GM23338 (cell line): ENCODE data around the gene AOAH. TPM values are rescaled to one million over a fixed set of nuclear protein-coding genes. Genes with fewer than 3 reads are reported as not detected.

Source experiments
- ATAC-seq: fragments of 200-7000 bp; cut with Tn5 transposase; 3 replicates; pipeline ENCODE4 v1.9.1; 2020
- DNase-seq: peaks from one replicate; pipeline ENCODE4 v3.0.0-alpha.2; 2015; ENCODE audit warnings: low spot score
- H2AFZ ChIP-seq: fragments of 200-600 bp; sonication (generic); 2 replicates; pipeline ENCODE4 v1.8.0; 2016; ENCODE audit warnings: antibody characterized with exemption, mild to moderate bottlenecking, moderate library complexity
- H3F3A ChIP-seq: fragments of 200-600 bp; sonication (generic); replicated peaks from 2 replicates; pipeline ENCODE4 v1.8.0; 2017; ENCODE audit warnings: antibody characterized with exemption, mixed run types, low read depth
- H3K27ac ChIP-seq: fragments of 200-600 bp; sonication (generic); 2 replicates; pipeline ENCODE4 v1.6.1; 2016; ENCODE audit warnings: low read depth
- H3K27me3 ChIP-seq: fragments of 200-600 bp; sonication (generic); 2 replicates; pipeline ENCODE4 v1.8.0; 2016; ENCODE audit warnings: mild to moderate bottlenecking, mixed run types, moderate library complexity; ENCODE audit not compliant: insufficient read depth
- H3K36me3 ChIP-seq: fragments of 200-600 bp; sonication (generic); 2 replicates; pipeline ENCODE4 v1.8.0; 2016; ENCODE audit warnings: mild to moderate bottlenecking; ENCODE audit not compliant: insufficient read depth
- H3K4me1 ChIP-seq: fragments of 200-600 bp; sonication (generic); 2 replicates; pipeline ENCODE4 v1.8.0; 2016; ENCODE audit warnings: mild to moderate bottlenecking, moderate library complexity; ENCODE audit not compliant: insufficient read depth
- H3K4me2 ChIP-seq: fragments of 200-600 bp; sonication (generic); 2 replicates; pipeline ENCODE4 v1.7.1; 2017; ENCODE audit warnings: mixed run types
- H3K4me3 ChIP-seq: fragments of 200-600 bp; sonication (generic); 2 replicates; pipeline ENCODE4 v1.6.1; 2016; ENCODE audit warnings: mixed run types
- H3K79me2 ChIP-seq: fragments of 200-600 bp; sonication (generic); replicated peaks from 2 replicates; pipeline ENCODE4 v1.8.0; 2017; ENCODE audit warnings: mild to moderate bottlenecking; ENCODE audit not compliant: insufficient read depth
- H3K9me2 ChIP-seq: fragments of 200-600 bp; sonication (generic); 2 replicates; pipeline ENCODE4 v1.8.0; 2017; ENCODE audit not compliant: insufficient read depth
- H4K20me1 ChIP-seq: fragments of 200-600 bp; sonication (generic); replicated peaks from 2 replicates; pipeline ENCODE4 v1.8.0; 2017; ENCODE audit warnings: mild to moderate bottlenecking; ENCODE audit not compliant: insufficient read depth
- H3K27ac Mint-ChIP-seq: 2 replicates; pipeline ENCODE4 v1.8.0; 2020; ENCODE audit warnings: inconsistent platforms, mild to moderate bottlenecking, moderate library complexity, mixed read lengths
- H3K27me3 Mint-ChIP-seq: 3 replicates; pipeline ENCODE4 v1.8.0; 2022; ENCODE audit warnings: low read depth, mild to moderate bottlenecking, moderate library complexity, mixed read lengths, inconsistent platforms; ENCODE audit not compliant: insufficient read depth, poor library complexity
- H3K36me3 Mint-ChIP-seq: 3 replicates; pipeline ENCODE4 v1.8.0; 2021; ENCODE audit warnings: low read depth, mild to moderate bottlenecking, inconsistent platforms, moderate library complexity, mixed read lengths
- H3K4me1 Mint-ChIP-seq: 3 replicates; pipeline ENCODE4 v1.8.0; 2020; ENCODE audit warnings: mild to moderate bottlenecking, inconsistent platforms, mixed read lengths
- H3K4me3 Mint-ChIP-seq: 3 replicates; pipeline ENCODE4 v1.8.0; 2021; ENCODE audit warnings: moderate library complexity, mild to moderate bottlenecking, inconsistent platforms, mixed read lengths
- H3K9me3 Mint-ChIP-seq: 3 replicates; pipeline ENCODE4 v1.8.0; 2020; ENCODE audit warnings: moderate library complexity, mild to moderate bottlenecking, inconsistent platforms, mixed read lengths
- EZH2 ChIP-seq: fragments of 200-600 bp; sonication (generic); IDR thresholded peaks from one replicate; pipeline ENCODE4 v1.8.0; 2017; ENCODE audit warnings: antibody characterized with exemption, mild to moderate bottlenecking, low read depth; ENCODE audit not compliant: unreplicated experiment
- EZH2phosphoT487 ChIP-seq: fragments of 200-600 bp; sonication (generic); IDR thresholded peaks from one replicate; pipeline ENCODE4 v1.8.1; 2018; ENCODE audit warnings: antibody characterized with exemption; ENCODE audit not compliant: unreplicated experiment
- NANOG ChIP-seq: IDR thresholded peaks from 2 replicates; pipeline ENCODE4 v1.6.1; 2016; ENCODE audit warnings: antibody characterized with exemption, borderline replicate concordance
- POLR2AphosphoS5 ChIP-seq: IDR thresholded peaks from 2 replicates; pipeline ENCODE4 v1.6.1; 2016; ENCODE audit warnings: antibody characterized with exemption, low read depth
- STAT1 ChIP-seq: IDR thresholded peaks from one replicate; pipeline ENCODE4 v1.6.1; 2016; ENCODE audit warnings: antibody characterized with exemption; ENCODE audit not compliant: unreplicated experiment
- ZNF114 ChIP-seq: fragments of 250-450 bp; sonication (Bioruptor Pico); IDR thresholded peaks from 2 replicates; pipeline ENCODE4 v1.5.0; 2020; ENCODE audit warnings: mild to moderate bottlenecking, moderate library complexity
- polyA plus RNA-seq: library from polyadenylated mRNA; unstranded; fragments of >200 nt; fragmentation: Nextera tagmentation; extraction: Ambion mirVana; gene quantifications from 2 replicates; pipeline ENCODE4 v1.2.1, GENCODE V29; 2016
- total RNA-seq: library from RNA; depleted of rRNA; stranded (reverse); fragments of >200 nt; shearing (Covaris generic); gene quantifications from 2 replicates; pipeline ENCODE4 v1.2.3, GENCODE V29; 2014
- TF ChIP-seq, protein P1 (sequence below): IDR thresholded peaks from 2 replicates; pipeline ENCODE4 v1.6.1; 2016; ENCODE audit warnings: antibody characterized with exemption
- TF ChIP-seq, protein P2 (sequence below): IDR thresholded peaks from one replicate; pipeline ENCODE4 v1.6.1; 2018; ENCODE audit warnings: antibody characterized with exemption; ENCODE audit not compliant: unreplicated experiment
- TF ChIP-seq, protein P3 (sequence below), 2 experiments: fragments of 200-600 bp in 1 of 2; sonication (generic) in 1 of 2; conservative IDR thresholded peaks; 2 replicates each; pipeline versions ENCODE4 v1.5.1 to v1.6.1; 2016 to 2017; ENCODE audit warnings: antibody characterized with exemption in 2 of 2, low read depth in 2 of 2, mild to moderate bottlenecking in 2 of 2, moderate library complexity in 1 of 2

Gene AOAH
- total and polyA plus RNA-seq, 2 experiments from 2014 or later = not detected

DNA sequence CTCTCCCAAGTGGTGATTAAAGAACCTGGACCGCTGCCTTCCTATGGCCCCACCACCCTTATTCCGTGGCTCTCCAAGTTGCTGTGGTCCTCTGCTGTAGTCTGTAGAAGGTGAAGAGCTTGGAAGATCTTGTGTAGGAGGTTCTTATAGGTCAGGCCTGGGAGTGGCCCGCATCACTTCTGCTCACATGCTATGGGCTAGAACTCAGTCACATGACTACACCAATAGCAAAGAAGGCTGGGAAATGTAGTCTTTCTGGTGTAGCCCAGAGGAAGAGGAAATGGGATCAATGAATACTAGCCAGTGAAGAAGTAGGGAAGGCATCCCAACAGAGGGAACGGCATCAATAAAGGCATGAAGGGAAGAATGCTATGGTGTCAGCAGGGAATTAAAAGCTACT, 41.3 kb upstream of the AOAH start:
- Histone ChIP-seq H3K4me1 (peaks cover 18% of the 10 kb centered on the region), H4K20me1 (no peaks in the 10 kb centered on the region), H3K36me3 (no peaks in the 10 kb centered on the region), H3K9me2 (peaks cover 14% of the 10 kb centered on the region; the same call in 1 of the 2 replicates), H3K27ac (no peak overlapping the region), H3K4me2 (no peak overlapping the region), H3F3A (no peaks in the 10 kb centered on the region), H3K79me2 (no peaks in the 10 kb centered on the region), H2AFZ (no peak overlapping the region), H3K27me3 (no peaks in the 10 kb centered on the region), H3K4me3 (no peak overlapping the region)
- TF ChIP-seq ZNF114 (CRISPR knock-in tag) = no peak
- TF ChIP-seq, protein P1, sequence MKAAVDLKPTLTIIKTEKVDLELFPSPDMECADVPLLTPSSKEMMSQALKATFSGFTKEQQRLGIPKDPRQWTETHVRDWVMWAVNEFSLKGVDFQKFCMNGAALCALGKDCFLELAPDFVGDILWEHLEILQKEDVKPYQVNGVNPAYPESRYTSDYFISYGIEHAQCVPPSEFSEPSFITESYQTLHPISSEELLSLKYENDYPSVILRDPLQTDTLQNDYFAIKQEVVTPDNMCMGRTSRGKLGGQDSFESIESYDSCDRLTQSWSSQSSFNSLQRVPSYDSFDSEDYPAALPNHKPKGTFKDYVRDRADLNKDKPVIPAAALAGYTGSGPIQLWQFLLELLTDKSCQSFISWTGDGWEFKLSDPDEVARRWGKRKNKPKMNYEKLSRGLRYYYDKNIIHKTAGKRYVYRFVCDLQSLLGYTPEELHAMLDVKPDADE = peak; percentile 70
- TF ChIP-seq, protein P2, sequence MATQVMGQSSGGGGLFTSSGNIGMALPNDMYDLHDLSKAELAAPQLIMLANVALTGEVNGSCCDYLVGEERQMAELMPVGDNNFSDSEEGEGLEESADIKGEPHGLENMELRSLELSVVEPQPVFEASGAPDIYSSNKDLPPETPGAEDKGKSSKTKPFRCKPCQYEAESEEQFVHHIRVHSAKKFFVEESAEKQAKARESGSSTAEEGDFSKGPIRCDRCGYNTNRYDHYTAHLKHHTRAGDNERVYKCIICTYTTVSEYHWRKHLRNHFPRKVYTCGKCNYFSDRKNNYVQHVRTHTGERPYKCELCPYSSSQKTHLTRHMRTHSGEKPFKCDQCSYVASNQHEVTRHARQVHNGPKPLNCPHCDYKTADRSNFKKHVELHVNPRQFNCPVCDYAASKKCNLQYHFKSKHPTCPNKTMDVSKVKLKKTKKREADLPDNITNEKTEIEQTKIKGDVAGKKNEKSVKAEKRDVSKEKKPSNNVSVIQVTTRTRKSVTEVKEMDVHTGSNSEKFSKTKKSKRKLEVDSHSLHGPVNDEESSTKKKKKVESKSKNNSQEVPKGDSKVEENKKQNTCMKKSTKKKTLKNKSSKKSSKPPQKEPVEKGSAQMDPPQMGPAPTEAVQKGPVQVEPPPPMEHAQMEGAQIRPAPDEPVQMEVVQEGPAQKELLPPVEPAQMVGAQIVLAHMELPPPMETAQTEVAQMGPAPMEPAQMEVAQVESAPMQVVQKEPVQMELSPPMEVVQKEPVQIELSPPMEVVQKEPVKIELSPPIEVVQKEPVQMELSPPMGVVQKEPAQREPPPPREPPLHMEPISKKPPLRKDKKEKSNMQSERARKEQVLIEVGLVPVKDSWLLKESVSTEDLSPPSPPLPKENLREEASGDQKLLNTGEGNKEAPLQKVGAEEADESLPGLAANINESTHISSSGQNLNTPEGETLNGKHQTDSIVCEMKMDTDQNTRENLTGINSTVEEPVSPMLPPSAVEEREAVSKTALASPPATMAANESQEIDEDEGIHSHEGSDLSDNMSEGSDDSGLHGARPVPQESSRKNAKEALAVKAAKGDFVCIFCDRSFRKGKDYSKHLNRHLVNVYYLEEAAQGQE = no peak
- H3K36me3 Mint-ChIP-seq = peaks cover 2% of the 10 kb centered on the region; the same call in 1 of the 3 replicates
- no peak overlapping the region for H3K4me3 Mint-ChIP-seq
- H3K9me3 Mint-ChIP-seq = no peaks in the 10 kb centered on the region
- ATAC-seq = peak; percentile 78
- no peak overlapping the region for H3K27ac Mint-ChIP-seq
- peak; percentile 54 for DNase-seq
- H3K27me3 Mint-ChIP-seq = peaks cover 5% of the 10 kb centered on the region
- H3K4me1 Mint-ChIP-seq = peaks cover 24% of the 10 kb centered on the region

DNA sequence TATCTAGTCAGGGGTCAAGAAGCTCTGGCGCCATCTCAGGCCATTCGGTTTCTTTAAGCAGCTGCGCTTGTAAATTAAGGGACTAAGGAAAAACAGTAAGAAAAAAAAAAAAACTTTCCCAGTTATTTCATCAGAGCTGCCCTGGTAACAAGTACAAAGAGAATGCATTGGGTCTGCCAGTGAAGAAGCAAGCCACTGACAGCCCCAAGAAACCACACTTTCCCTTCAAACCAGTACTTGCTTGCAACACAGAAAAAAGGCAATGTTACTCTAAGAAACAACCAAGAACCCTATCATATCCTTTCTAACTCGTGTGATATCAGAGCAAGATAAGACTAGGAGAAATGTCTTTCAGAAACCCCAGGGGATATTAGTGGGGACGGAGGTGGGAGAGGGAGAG, 40.6 kb upstream of the AOAH start:
- Histone ChIP-seq H3K4me3 (no peak overlapping the region), H2AFZ (no peak overlapping the region), H4K20me1 (no peaks in the 10 kb centered on the region), H3F3A (no peaks in the 10 kb centered on the region), H3K27ac (no peak overlapping the region), H3K36me3 (no peaks in the 10 kb centered on the region), H3K79me2 (no peaks in the 10 kb centered on the region), H3K4me2 (no peak overlapping the region), H3K9me2 (peaks cover 14% of the 10 kb centered on the region; the same call in 1 of the 2 replicates), H3K4me1 (peaks cover 18% of the 10 kb centered on the region), H3K27me3 (no peaks in the 10 kb centered on the region)
- Mint-ChIP-seq H3K4me1 (peaks cover 24% of the 10 kb centered on the region), H3K36me3 (peaks cover 2% of the 10 kb centered on the region; the same call in 1 of the 3 replicates), H3K4me3 (no peak overlapping the region), H3K27me3 (peaks cover 5% of the 10 kb centered on the region), H3K27ac (no peak overlapping the region), H3K9me3 (no peaks in the 10 kb centered on the region)
- DNase-seq = peak; percentile 30
- ATAC-seq = no peak
- TF ChIP-seq, protein P1 = no peak
- no peak for TF ChIP-seq STAT1
- TF ChIP-seq EZH2 = no peak
- no peak for TF ChIP-seq POLR2AphosphoS5
- TF ChIP-seq, protein P2 = no peak
- no peak for TF ChIP-seq EZH2phosphoT487
- no peak for TF ChIP-seq ZNF114 (CRISPR knock-in tag)
- TF ChIP-seq NANOG = no peak
- TF ChIP-seq, protein P3, sequence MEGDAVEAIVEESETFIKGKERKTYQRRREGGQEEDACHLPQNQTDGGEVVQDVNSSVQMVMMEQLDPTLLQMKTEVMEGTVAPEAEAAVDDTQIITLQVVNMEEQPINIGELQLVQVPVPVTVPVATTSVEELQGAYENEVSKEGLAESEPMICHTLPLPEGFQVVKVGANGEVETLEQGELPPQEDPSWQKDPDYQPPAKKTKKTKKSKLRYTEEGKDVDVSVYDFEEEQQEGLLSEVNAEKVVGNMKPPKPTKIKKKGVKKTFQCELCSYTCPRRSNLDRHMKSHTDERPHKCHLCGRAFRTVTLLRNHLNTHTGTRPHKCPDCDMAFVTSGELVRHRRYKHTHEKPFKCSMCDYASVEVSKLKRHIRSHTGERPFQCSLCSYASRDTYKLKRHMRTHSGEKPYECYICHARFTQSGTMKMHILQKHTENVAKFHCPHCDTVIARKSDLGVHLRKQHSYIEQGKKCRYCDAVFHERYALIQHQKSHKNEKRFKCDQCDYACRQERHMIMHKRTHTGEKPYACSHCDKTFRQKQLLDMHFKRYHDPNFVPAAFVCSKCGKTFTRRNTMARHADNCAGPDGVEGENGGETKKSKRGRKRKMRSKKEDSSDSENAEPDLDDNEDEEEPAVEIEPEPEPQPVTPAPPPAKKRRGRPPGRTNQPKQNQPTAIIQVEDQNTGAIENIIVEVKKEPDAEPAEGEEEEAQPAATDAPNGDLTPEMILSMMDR (conservative IDR thresholded peaks at IDR 0.05; ENCODE audit: low read depth in 2 of 2) = peak in 1 of 2 experiments; percentile 27; a peak in 1 of 4 replicates
